Right lobe of liver (tissue), 4 donors: ENCODE measurements around the gene STAT4.

Experiments
- CTCF ChIP-seq, 4 donors: fragments of 200-600 bp in 3 of 4; fragments of 450-650 bp in 1 of 4; IDR thresholded peaks; one replicate each; pipeline versions ENCODE4 v1.5.1 to v1.8.0; 2016 to 2022; ENCODE audit warnings: antibody characterized with exemption in 4 of 4, mild to moderate bottlenecking in 2 of 4
- POLR2A ChIP-seq: fragments of 450-650 bp; IDR thresholded peaks from one replicate; pipeline ENCODE4 v1.6.1; 2017; ENCODE audit warnings: antibody characterized with exemption, mild to moderate bottlenecking
- donor health status: DM: no; HTN: no; CAD: no.
- donor health status: DM: no; HTN: no; CAD: no.
- donor health status: DM: no; HTN: yes; CAD: no.

GRCh38 chr2:191143791-191144190, 7.0 kb downstream of the STAT4 start:
- TF ChIP-seq CTCF (IDR thresholded peaks at IDR 0.05) (no peak), POLR2A (no peak)
